Activated naive CD4-positive, alpha-beta T cell (primary cell): Measurements from ENCODE around the gene CUZD1.

ENCODE experiments used
- DNase-seq, 4 experiments: peaks; one replicate each; lab custom pipeline; 2025; lab: John Stamatoyannopoulos, UW

CUZD1 gene

GRCh38 chr10:122814493-122814892 is 31.2 kb downstream of the CUZD1 start:
- DNase-seq, result no peak

- no peak for DNase-seq
Observed at GRCh38 chr10:122812751-122813150, 32.9 kb downstream of the CUZD1 start.

GRCh38 chr10:122802282-122802681 is 43.4 kb downstream of the CUZD1 start:
- no peak for DNase-seq

GRCh38 chr10:122798704-122799231 is 46.9 kb downstream of the CUZD1 start:
- no peak for DNase-seq

GRCh38 chr10:122796796-122797195 is 48.9 kb downstream of the CUZD1 start:
- no peak for DNase-seq

GRCh38 chr10:122795924-122796323 is 49.7 kb downstream of the CUZD1 start:
- DNase-seq, result no peak

GRCh38 chr10:122786269-122786668 is 59.4 kb downstream of the CUZD1 start:
- DNase-seq, result no peak

- DNase-seq, result no peak
Observed at GRCh38 chr10:122782911-122783310, 62.7 kb downstream of the CUZD1 start.
